ENCODE data around the gene TENT4A.

DNA sequence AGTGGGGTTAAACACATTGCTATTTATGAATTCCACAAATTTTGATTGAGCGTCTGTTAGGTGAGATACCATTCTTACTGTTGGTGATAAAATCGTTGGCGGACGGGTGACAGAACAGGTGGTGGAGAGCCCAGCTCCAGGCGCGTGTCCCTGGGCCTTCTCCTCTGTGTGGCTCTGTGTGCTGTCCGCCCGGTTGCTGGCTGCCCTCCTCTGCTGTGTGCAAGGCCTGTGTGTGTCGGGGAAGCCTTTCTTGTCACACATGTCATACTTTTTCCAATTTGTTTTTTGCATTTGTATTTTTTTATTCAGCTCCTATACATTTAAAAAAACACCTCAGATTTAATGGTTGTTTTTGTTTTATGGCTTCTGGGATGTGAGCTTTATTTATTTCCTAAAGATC is 33.9 kb downstream of the TENT4A start:
- TF ChIP-seq, protein P1, sequence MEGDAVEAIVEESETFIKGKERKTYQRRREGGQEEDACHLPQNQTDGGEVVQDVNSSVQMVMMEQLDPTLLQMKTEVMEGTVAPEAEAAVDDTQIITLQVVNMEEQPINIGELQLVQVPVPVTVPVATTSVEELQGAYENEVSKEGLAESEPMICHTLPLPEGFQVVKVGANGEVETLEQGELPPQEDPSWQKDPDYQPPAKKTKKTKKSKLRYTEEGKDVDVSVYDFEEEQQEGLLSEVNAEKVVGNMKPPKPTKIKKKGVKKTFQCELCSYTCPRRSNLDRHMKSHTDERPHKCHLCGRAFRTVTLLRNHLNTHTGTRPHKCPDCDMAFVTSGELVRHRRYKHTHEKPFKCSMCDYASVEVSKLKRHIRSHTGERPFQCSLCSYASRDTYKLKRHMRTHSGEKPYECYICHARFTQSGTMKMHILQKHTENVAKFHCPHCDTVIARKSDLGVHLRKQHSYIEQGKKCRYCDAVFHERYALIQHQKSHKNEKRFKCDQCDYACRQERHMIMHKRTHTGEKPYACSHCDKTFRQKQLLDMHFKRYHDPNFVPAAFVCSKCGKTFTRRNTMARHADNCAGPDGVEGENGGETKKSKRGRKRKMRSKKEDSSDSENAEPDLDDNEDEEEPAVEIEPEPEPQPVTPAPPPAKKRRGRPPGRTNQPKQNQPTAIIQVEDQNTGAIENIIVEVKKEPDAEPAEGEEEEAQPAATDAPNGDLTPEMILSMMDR (IDR thresholded peaks at IDR 0.05), result no peak
- TF ChIP-seq POLR2A (IDR thresholded peaks at IDR 0.05), result no peak
